Mesothelial cell of epicardium (in vitro differentiated cells): ENCODE measurements around the gene CCDC146. TPM values are rescaled to one million over a fixed set of nuclear protein-coding genes. Genes with fewer than 3 reads are reported as not detected.

Experiments
- DNase-seq, 2 experiments: peaks; one replicate each; pipeline ENCODE4 v3.0.0; 2021; ENCODE audit warnings: low spot score in 2 of 2; ENCODE audit not compliant: unreplicated experiment in 2 of 2
- H3K27ac Mint-ChIP-seq: 2 replicates; pipeline ENCODE4 v1.8.0; 2021; ENCODE audit warnings: mixed read lengths
- H3K27me3 Mint-ChIP-seq: 2 replicates; pipeline ENCODE4 v1.8.0; 2021; ENCODE audit warnings: low read depth, mixed read lengths
- H3K36me3 Mint-ChIP-seq: 2 replicates; pipeline ENCODE4 v1.8.0; 2021; ENCODE audit warnings: mixed read lengths
- H3K4me1 Mint-ChIP-seq: 2 replicates; pipeline ENCODE4 v1.8.0; 2021; ENCODE audit warnings: mixed read lengths
- H3K4me3 Mint-ChIP-seq: 2 replicates; pipeline ENCODE4 v1.8.0; 2021; ENCODE audit warnings: mild to moderate bottlenecking, moderate library complexity, mixed read lengths
- H3K9me3 Mint-ChIP-seq: 2 replicates; pipeline ENCODE4 v1.8.0; 2021; ENCODE audit warnings: mixed read lengths
- total RNA-seq: library from RNA; stranded (reverse); gene quantifications from 3 replicates; pipeline ENCODE4 v1.2.1, GENCODE V29; 2021
- TF ChIP-seq, protein P1 (sequence below): fragments of 200-600 bp; sonication (generic); IDR thresholded peaks from one replicate; pipeline ENCODE4 v1.5.0; 2021; ENCODE audit warnings: antibody characterized with exemption; ENCODE audit not compliant: unreplicated experiment

The CCDC146 gene
- total RNA-seq, 1 donor from 2014 or later = 13.9 TPM

DNA sequence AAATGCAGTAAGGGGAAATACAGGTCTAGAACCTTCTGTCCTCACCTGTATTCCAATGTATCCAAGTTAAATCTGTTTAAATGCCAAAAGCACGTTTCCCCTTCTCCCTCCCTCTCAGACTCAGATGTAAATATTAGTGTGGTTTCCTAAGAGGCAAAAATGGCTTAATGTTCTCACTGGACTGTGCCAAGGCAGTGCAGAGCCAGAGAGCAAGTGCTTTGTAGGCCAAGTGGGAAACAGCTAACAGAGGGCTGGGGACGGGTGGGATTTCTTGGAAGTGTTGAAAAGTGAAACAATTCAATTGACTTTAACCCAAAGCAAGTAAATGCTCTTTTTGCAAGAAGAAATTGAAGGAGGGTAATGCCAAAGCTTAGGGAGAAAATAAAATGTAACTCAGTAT, 190.7 kb downstream of the CCDC146 start:
- Mint-ChIP-seq H3K4me1 (no peaks in the 10 kb centered on the region), H3K36me3 (peaks cover 33% of the 10 kb centered on the region), H3K27ac (no peak overlapping the region), H3K4me3 (no peak overlapping the region), H3K27me3 (no peaks in the 10 kb centered on the region), H3K9me3 (peaks cover 5% of the 10 kb centered on the region)
- TF ChIP-seq, protein P1, sequence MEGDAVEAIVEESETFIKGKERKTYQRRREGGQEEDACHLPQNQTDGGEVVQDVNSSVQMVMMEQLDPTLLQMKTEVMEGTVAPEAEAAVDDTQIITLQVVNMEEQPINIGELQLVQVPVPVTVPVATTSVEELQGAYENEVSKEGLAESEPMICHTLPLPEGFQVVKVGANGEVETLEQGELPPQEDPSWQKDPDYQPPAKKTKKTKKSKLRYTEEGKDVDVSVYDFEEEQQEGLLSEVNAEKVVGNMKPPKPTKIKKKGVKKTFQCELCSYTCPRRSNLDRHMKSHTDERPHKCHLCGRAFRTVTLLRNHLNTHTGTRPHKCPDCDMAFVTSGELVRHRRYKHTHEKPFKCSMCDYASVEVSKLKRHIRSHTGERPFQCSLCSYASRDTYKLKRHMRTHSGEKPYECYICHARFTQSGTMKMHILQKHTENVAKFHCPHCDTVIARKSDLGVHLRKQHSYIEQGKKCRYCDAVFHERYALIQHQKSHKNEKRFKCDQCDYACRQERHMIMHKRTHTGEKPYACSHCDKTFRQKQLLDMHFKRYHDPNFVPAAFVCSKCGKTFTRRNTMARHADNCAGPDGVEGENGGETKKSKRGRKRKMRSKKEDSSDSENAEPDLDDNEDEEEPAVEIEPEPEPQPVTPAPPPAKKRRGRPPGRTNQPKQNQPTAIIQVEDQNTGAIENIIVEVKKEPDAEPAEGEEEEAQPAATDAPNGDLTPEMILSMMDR = no peak
- DNase-seq = no peak

DNA sequence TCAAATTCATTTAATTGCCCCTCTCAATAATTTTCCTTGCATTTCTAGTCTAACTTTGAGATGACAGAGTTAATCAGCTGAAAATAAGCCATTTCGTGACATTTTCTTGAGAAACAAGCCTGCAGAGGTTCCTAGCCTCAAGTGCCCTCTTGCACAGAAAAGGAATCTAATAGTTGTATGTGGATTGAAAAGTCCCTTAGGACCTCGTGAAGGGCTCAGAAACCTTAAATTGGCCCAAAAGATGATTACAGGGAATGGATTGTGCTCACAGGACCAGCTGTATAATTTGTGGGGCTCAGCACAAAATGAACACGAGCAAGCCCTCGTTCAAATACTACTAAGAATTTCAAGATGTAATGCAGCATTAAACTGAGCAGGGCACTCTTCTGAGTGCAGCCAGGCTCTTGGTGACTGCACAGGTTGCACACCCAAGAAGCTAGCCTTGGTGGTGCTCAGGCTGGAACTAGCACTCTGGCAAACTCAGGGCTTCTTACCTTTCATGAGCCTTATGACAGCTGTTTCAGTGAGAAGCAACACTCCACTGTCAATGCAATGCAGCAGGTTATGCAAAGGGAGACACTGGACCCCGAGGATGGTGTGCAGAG, 191.6 kb downstream of the CCDC146 start:
- no peak overlapping the region for H3K27ac Mint-ChIP-seq
- H3K9me3 Mint-ChIP-seq = no peaks in the 10 kb centered on the region
- TF ChIP-seq, protein P1 = no peak
- peaks cover 34% of the 10 kb centered on the region for H3K36me3 Mint-ChIP-seq
- H3K4me3 Mint-ChIP-seq = no peak overlapping the region
- H3K27me3 Mint-ChIP-seq = no peaks in the 10 kb centered on the region
- no peak for DNase-seq
- no peaks in the 10 kb centered on the region for H3K4me1 Mint-ChIP-seq

DNA sequence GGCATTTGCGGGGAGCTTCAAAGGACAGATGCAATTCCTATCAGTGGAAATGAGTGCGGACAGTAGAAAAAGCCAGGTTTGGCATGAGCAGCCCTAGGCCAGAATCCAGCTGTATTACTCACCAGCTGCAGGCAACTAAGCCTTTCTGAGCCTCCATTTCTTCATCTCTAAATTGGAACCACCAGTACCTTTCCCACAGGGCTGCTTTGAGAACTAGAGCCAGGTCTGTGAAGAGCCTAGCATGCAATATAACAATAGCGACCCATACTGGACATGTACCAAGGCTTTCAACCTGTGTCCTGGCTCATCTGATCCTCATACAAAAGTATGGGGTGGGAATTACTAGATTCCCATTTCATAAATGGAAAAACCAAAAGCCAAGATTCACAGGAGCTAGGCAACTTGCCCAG, 192.8 kb downstream of the CCDC146 start:
- H3K9me3 Mint-ChIP-seq = peaks cover 5% of the 10 kb centered on the region
- H3K4me1 Mint-ChIP-seq = peaks cover 3% of the 10 kb centered on the region
- no peaks in the 10 kb centered on the region for H3K27me3 Mint-ChIP-seq
- peaks cover 42% of the 10 kb centered on the region for H3K36me3 Mint-ChIP-seq
- TF ChIP-seq, protein P1 = no peak
- H3K27ac Mint-ChIP-seq = no peak overlapping the region
- no peak for DNase-seq
- no peak overlapping the region for H3K4me3 Mint-ChIP-seq

DNA sequence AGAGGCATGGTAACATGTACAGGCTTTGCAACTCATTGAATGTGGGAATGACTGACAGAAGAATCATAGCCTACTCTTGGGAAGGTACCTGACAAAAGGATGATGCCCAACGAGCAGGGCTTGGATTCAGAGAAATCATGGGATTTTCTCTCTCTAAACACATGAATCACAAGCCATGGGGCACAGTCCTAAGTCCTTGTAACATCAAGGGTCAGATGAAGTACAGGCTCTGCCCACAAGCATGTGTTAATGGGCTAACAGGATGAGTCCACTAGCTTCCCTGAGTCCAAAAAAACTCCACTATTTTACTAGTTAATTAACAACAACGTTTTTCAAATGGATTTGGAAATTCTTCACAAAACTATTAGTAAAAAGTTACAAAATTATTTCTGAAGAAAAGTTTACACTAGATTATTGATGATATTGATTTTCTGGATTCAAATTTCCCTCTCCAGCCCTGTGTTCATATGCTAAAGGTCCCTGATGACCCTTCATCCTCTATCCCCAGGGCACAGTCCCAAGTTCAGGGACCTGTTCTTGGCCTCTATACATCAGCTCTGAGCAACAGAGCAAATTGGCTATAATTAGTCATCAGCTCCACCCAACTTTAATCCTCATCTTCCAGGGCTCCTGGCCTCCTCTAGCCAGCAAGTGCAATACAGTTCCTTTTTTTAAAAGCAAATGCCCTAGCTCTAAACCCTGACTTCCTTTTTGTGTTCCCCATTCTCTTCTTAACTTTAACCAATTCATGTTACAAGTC, 194.0 kb downstream of the CCDC146 start:
- no peak overlapping the region for H3K4me3 Mint-ChIP-seq
- H3K4me1 Mint-ChIP-seq = peaks cover 6% of the 10 kb centered on the region
- H3K36me3 Mint-ChIP-seq = peaks cover 34% of the 10 kb centered on the region
- H3K27ac Mint-ChIP-seq = no peak overlapping the region
- H3K9me3 Mint-ChIP-seq = peaks cover 5% of the 10 kb centered on the region
- TF ChIP-seq, protein P1 = no peak
- H3K27me3 Mint-ChIP-seq = no peaks in the 10 kb centered on the region
- no peak for DNase-seq

DNA sequence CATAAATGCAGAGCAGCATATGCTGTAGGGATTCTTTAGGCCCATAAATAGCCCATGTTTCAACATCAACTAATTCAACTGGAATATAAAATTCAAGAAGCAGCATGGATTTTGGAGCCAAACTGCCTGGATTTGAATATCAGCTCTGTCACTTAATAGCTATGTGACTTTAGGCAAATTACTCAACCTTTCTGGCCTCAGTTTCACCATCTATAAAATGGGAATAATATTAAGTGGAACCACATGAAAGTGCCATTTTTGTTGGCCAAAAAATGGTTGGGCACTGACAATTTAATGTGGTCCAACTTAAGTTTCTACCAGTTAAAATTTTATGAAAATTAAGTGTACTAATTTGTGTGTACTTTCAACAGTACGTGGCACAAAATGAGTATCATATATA, 195.6 kb downstream of the CCDC146 start:
- TF ChIP-seq, protein P1 = no peak
- no peaks in the 10 kb centered on the region for H3K27me3 Mint-ChIP-seq
- H3K4me1 Mint-ChIP-seq = peaks cover 6% of the 10 kb centered on the region
- peaks cover 30% of the 10 kb centered on the region for H3K36me3 Mint-ChIP-seq
- no peak overlapping the region for H3K27ac Mint-ChIP-seq
- peaks cover 5% of the 10 kb centered on the region for H3K9me3 Mint-ChIP-seq
- DNase-seq = no peak
- H3K4me3 Mint-ChIP-seq = no peak overlapping the region
